ENCODE results near the gene WBP2NL.

Gene WBP2NL

GRCh38 chr22:42050641-42051180 is 52.1 kb downstream of the WBP2NL start:
- DNase-seq (ENCODE audit: low read depth) = no peak
- TF ChIP-seq, protein P1, sequence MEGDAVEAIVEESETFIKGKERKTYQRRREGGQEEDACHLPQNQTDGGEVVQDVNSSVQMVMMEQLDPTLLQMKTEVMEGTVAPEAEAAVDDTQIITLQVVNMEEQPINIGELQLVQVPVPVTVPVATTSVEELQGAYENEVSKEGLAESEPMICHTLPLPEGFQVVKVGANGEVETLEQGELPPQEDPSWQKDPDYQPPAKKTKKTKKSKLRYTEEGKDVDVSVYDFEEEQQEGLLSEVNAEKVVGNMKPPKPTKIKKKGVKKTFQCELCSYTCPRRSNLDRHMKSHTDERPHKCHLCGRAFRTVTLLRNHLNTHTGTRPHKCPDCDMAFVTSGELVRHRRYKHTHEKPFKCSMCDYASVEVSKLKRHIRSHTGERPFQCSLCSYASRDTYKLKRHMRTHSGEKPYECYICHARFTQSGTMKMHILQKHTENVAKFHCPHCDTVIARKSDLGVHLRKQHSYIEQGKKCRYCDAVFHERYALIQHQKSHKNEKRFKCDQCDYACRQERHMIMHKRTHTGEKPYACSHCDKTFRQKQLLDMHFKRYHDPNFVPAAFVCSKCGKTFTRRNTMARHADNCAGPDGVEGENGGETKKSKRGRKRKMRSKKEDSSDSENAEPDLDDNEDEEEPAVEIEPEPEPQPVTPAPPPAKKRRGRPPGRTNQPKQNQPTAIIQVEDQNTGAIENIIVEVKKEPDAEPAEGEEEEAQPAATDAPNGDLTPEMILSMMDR (conservative IDR thresholded peaks at IDR 0.05; ENCODE audit: low read depth, low read length) = no peak
- no peak overlapping the region for H3K4me3 ChIP-seq (ENCODE audit: low read depth, low read length)

DNA sequence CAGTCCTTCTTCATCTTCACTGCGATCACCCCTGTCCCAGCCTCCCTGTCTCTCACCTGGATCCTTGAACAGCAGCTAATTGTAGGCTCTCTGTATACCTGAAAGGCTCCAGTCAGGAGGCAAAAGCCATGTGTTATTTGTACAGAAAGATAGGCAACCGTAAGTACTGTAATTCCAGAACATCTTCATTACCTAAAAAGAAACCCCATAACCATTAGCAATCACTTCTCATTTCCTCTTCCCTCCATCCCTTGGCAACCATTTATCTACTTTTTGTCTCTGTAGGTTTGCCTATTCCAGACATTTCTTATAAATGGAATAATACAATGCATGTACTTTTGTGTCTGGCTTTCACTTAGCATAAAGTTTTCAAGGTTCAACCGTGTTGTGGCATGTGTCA is 54.2 kb downstream of the WBP2NL start:
- TF ChIP-seq, protein P1 (conservative IDR thresholded peaks at IDR 0.05; ENCODE audit: low read depth, low read length) = no peak
- no peak for DNase-seq (ENCODE audit: low read depth)
- no peak overlapping the region for H3K4me3 ChIP-seq (ENCODE audit: low read depth, low read length)

GRCh38 chr22:42056757-42057511 is 58.3 kb downstream of the WBP2NL start:
- DNase-seq (ENCODE audit: low read depth) = no peak
- TF ChIP-seq, protein P1 (conservative IDR thresholded peaks at IDR 0.05; ENCODE audit: low read depth, low read length) = no peak

DNA sequence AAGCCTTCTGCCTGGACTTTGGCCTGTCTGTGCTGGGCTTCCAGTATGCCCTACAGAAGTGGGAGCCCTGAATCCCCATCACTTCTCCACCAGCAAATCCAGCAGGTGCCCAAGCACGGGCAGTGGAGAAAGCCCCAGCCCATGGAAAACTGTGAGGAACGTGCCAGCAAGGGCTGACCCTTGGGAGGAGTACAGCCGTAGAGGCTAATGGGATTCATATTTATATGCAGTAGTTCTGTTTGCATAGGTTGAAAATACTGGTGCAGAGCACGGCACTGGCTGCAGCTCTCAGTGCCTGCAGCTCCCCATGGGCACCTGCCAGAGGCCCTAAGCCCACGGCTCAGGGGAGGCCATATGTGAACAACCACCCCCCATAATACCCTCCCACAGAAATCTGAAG is 61.9 kb downstream of the WBP2NL start:
- H3K4me3 ChIP-seq (ENCODE audit: low read depth, low read length) = no peak overlapping the region
- TF ChIP-seq, protein P1 (conservative IDR thresholded peaks at IDR 0.05; ENCODE audit: low read depth, low read length) = no peak
- DNase-seq (ENCODE audit: low read depth) = no peak

More at GRCh38 chr22:42056757-42057511, 58.3 kb downstream of the WBP2NL start:
- no peak overlapping the region for H3K4me3 ChIP-seq (ENCODE audit: low read depth, low read length)

DNA sequence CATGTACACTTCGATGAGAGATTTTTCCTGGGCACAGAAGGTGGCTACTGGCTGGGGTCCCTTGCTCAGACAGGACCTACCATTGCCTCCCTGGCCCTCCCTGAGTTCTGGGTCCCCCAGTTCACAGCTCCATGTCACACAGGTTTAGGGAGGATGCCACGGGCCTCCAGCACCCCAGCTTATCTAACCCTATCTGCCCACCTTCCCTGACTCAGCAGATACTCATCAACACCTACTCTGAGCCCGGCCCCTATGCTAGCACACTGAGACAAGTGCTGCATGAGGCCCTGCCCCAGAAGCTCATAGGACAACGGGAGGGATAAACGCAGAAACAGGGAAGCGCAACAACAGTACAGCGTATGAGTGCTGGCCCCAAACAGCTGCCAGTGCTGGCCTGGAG is 62.5 kb downstream of the WBP2NL start:
- H3K4me3 ChIP-seq (ENCODE audit: low read depth, low read length) = no peak overlapping the region
- DNase-seq (ENCODE audit: low read depth) = no peak
- TF ChIP-seq, protein P1 (conservative IDR thresholded peaks at IDR 0.05; ENCODE audit: low read depth, low read length) = no peak

DNA sequence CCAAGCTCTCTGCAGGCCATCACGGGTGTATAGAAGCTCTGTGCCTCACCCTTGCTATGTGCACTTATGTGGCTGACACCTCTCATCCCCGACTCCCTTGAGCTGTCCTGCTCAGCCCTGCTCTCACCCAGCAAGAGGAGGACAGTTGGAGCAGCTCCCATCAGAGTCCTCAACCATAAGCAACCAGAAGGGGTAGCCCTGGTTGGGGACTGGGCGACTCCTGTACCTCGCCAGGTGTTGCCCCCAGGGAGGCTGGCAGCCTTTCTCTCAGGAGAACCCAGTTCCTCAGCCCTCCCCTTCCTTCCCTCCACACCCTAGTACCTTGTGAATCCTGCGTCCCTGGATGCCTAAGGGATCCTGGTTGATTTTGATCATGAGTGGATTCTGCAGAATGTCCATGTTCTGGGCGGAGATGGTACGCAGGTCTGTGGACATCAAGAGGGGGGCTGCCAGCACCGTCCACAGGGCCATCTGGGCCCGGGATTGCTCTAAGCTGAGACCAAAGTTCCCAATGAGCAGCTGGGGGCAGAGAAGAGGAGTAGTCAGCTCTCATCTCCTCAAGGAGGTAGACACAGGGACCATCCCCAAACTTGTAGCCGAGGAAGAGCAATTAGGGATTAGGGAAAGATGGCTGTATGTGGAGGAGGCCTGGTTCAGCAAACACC is 64.0 kb downstream of the WBP2NL start:
- TF ChIP-seq, protein P1 (conservative IDR thresholded peaks at IDR 0.05; ENCODE audit: low read depth, low read length) = no peak
- no peak for DNase-seq (ENCODE audit: low read depth)
- H3K4me3 ChIP-seq (ENCODE audit: low read depth, low read length) = no peak overlapping the region
